Tibial nerve (tissue), 4 donors: Measurements from ENCODE around the gene FBXL3. TPM values are rescaled to one million over a fixed set of nuclear protein-coding genes. Genes with fewer than 3 reads are reported as not detected.

ENCODE experiments used
- DNase-seq, 2 donors: peaks; one replicate each; pipeline ENCODE4 v3.0.0-alpha.2; 2019; ENCODE audit warnings: low spot score in 2 of 2
- H3K27ac ChIP-seq, 4 donors: fragments of 200-600 bp; sonication (generic) in 3 of 4; one replicate each; pipeline ENCODE4 v1.5.1; 2017 to 2019; ENCODE audit warnings: mild to moderate bottlenecking in 1 of 4
- H3K27me3 ChIP-seq, 2 donors: fragments of 200-600 bp; sonication (generic) in 1 of 2; one replicate each; pipeline versions ENCODE4 v1.5.1 to v1.6.0; 2017 to 2019
- H3K36me3 ChIP-seq, 3 donors: fragments of 200-600 bp; sonication (generic); one replicate each; pipeline ENCODE4 v1.5.1; 2018 to 2019
- H3K4me1 ChIP-seq, 4 donors: fragments of 200-600 bp; sonication (generic) in 3 of 4; one replicate each; pipeline ENCODE4 v1.5.1; 2017 to 2019
- H3K4me3 ChIP-seq, 4 donors: fragments of 200-600 bp; sonication (generic) in 3 of 4; one replicate each; pipeline ENCODE4 v1.5.1; 2017 to 2019; ENCODE audit warnings: mild to moderate bottlenecking in 1 of 4, moderate library complexity in 1 of 4
- H3K9me3 ChIP-seq, 4 donors: fragments of 200-600 bp; sonication (generic) in 3 of 4; one replicate each; pipeline ENCODE4 v1.5.1; 2017 to 2019
- CTCF ChIP-seq, 5 experiments: fragments of 200-600 bp in 3 of 5; fragments of 450-650 bp in 2 of 5; sonication (generic) in 3 of 5; IDR thresholded peaks; one replicate each; pipeline ENCODE4 v1.5.1; 2016 to 2019; ENCODE audit warnings: antibody characterized with exemption in 5 of 5, mild to moderate bottlenecking in 3 of 5, moderate library complexity in 2 of 5
- EP300 ChIP-seq, 2 donors: sonication (generic); formaldehyde crosslinking; IDR thresholded peaks; one replicate each; pipeline ENCODE4 v1.6.1; 2017; ENCODE audit warnings: antibody characterized with exemption in 2 of 2, mild to moderate bottlenecking in 1 of 2
- POLR2A ChIP-seq, 2 donors: fragments of 450-650 bp; IDR thresholded peaks; one replicate each; pipeline ENCODE4 v1.6.1; 2017; ENCODE audit warnings: antibody characterized with exemption in 2 of 2, mild to moderate bottlenecking in 2 of 2, moderate library complexity in 2 of 2
- WGBS, 2 donors: methylation state at CpG; one replicate each; pipeline ENCODE4 v1.1.5; 2018; 5-methylcytosine and 5-hydroxymethylcytosine counted together
- total RNA-seq, 4 donors: library from RNA; depleted of rRNA; stranded (reverse); fragments of >200 nt; gene quantifications; one replicate each; pipeline ENCODE4 v1.1.0, GENCODE V29; 2016

The FBXL3 gene
- total RNA-seq, 4 donors from 2014 or later = 156 to 223 (median 175) TPM

- Histone ChIP-seq H3K36me3 (peaks cover 0 to 33% (median 0%) of the 10 kb centered on the region in 3 donors), H3K4me1 (peaks cover 0 to 30% (median 0%) of the 10 kb centered on the region in 4 donors), H3K4me3 (peak overlapping the region in 1 of 4 donors; percentile 78), H3K27me3 (no peaks in the 10 kb centered on the region), H3K27ac (peak overlapping the region; percentile 93 to 98 (median 96)), H3K9me3 (no peaks in the 10 kb centered on the region)
- DNase-seq = no peak
- WGBS, 2 donors = 77 to 78% methylated on average over 5 of the region's 5 CpGs
- TF ChIP-seq CTCF (IDR thresholded peaks at IDR 0.05) (no peak), POLR2A (IDR thresholded peaks at IDR 0.05) (no peak), EP300 (IDR thresholded peaks at IDR 0.05) (no peak)
Observed at GRCh38 chr13:76993473-76993872, 33.5 kb downstream of the FBXL3 start.

- H3K36me3 ChIP-seq = peaks cover 0 to 28% (median 0%) of the 10 kb centered on the region in 3 donors
- H3K27ac ChIP-seq = peak overlapping the region; percentile 93 to 98 (median 96)
- WGBS, 2 donors = 17 to 18% methylated on average over 3 of the region's 3 CpGs
- no peak for TF ChIP-seq CTCF (IDR thresholded peaks at IDR 0.05)
- no peak for TF ChIP-seq EP300 (IDR thresholded peaks at IDR 0.05)
- TF ChIP-seq POLR2A (IDR thresholded peaks at IDR 0.05) = no peak
- peaks cover 0 to 30% (median 0%) of the 10 kb centered on the region in 4 donors for H3K4me1 ChIP-seq
- H3K27me3 ChIP-seq = no peaks in the 10 kb centered on the region
- H3K4me3 ChIP-seq = peak overlapping the region; percentile 76 to 89 (median 78)
- H3K9me3 ChIP-seq = no peaks in the 10 kb centered on the region
- no peak for DNase-seq
Observed at GRCh38 chr13:76993021-76993420, 33.9 kb downstream of the FBXL3 start.

- WGBS, 2 donors = 1 to 3% methylated on average over 20 of the region's 20 CpGs
- Histone ChIP-seq H3K9me3 (no peaks in the 10 kb centered on the region), H3K4me1 (peaks cover 0 to 30% (median 0%) of the 10 kb centered on the region in 4 donors), H3K36me3 (peaks cover 0 to 26% (median 0%) of the 10 kb centered on the region in 3 donors), H3K4me3 (peak overlapping the region; percentile 76 to 89 (median 78)), H3K27ac (peak overlapping the region; percentile 93 to 98 (median 96)), H3K27me3 (no peaks in the 10 kb centered on the region)
- no peak for TF ChIP-seq POLR2A (IDR thresholded peaks at IDR 0.05)
- no peak for TF ChIP-seq CTCF (IDR thresholded peaks at IDR 0.05)
- no peak for TF ChIP-seq EP300 (IDR thresholded peaks at IDR 0.05)
- peak in 1 of 2 donors; percentile 42 for DNase-seq
Observed at GRCh38 chr13:76992548-76993001, 34.4 kb downstream of the FBXL3 start.

- DNase-seq = peak; percentile 80 to 86
- 0% methylated on average over 11 to 72 of the region's 73 CpGs for WGBS, 2 donors
- Histone ChIP-seq H3K36me3 (peaks cover 0 to 21% (median 0%) of the 10 kb centered on the region in 3 donors), H3K27me3 (no peaks in the 10 kb centered on the region), H3K9me3 (no peaks in the 10 kb centered on the region), H3K27ac (peak within 1 kb of the TSS; percentile 93 to 98 (median 96)), H3K4me1 (peaks cover 0 to 30% (median 0%) of the 10 kb centered on the region in 4 donors), H3K4me3 (peak within 1 kb of the TSS; percentile 76 to 89 (median 78))
- TF ChIP-seq CTCF (IDR thresholded peaks at IDR 0.05) (peak in 3 of 5 experiments; percentile 21 to 67 (median 66)), EP300 (IDR thresholded peaks at IDR 0.05) (peak; percentile 70 to 99), POLR2A (IDR thresholded peaks at IDR 0.05) (peak; percentile 97)
Observed at GRCh38 chr13:76991796-76992547, 35.0 kb downstream of the FBXL3 start, which contains the start of gene CLN5. CLN5 (plus strand) TSS chr13:76992081; CDS start chr13:76992099, 18 bp downstream.

GRCh38 chr13:76991432-76991795 lies 35.5 kb downstream of the FBXL3 start:
- Histone ChIP-seq H3K27me3 (no peaks in the 10 kb centered on the region), H3K9me3 (no peaks in the 10 kb centered on the region), H3K36me3 (peaks cover 0 to 16% (median 0%) of the 10 kb centered on the region in 3 donors), H3K4me3 (peak overlapping the region; percentile 76 to 89 (median 78)), H3K4me1 (peaks cover 0 to 30% (median 0%) of the 10 kb centered on the region in 4 donors), H3K27ac (peak overlapping the region; percentile 93 to 98 (median 96))
- no peak for DNase-seq
- no peak for TF ChIP-seq EP300 (IDR thresholded peaks at IDR 0.05)
- TF ChIP-seq CTCF (IDR thresholded peaks at IDR 0.05) = no peak
- no peak for TF ChIP-seq POLR2A (IDR thresholded peaks at IDR 0.05)
- WGBS, 2 donors = 34 to 36% methylated on average over 15 of the region's 15 CpGs
